Heart left ventricle (tissue), 16 donors: ENCODE measurements around the gene ROM1. TPM values are rescaled to one million over a fixed set of nuclear protein-coding genes. Genes with fewer than 3 reads are reported as not detected.

Source experiments
- ATAC-seq, 4 donors: fragments of 200-7000 bp; cut with Tn5 transposase; one replicate each; pipeline ENCODE4 v1.9.1; 2020 to 2022; ENCODE audit warnings: moderate library complexity in 4 of 4, mild to moderate bottlenecking in 3 of 4, moderate number of reproducible peaks in 1 of 4
- DNase-seq, 5 donors: peaks; one replicate each; pipeline ENCODE4 v3.0.0-alpha.2; 2020
- H3K27ac ChIP-seq, 12 donors: fragments of 200-600 bp; sonication (generic) in 4 of 12; one replicate each; pipeline versions ENCODE4 v1.5.0 to v1.8.0; 2016 to 2022; ENCODE audit warnings: mild to moderate bottlenecking in 2 of 12
- H3K27me3 ChIP-seq, 9 donors: fragments of 200-600 bp; sonication (generic) in 2 of 9; one replicate each; pipeline versions ENCODE4 v1.5.1 to v1.8.0; 2016 to 2022; ENCODE audit warnings: mild to moderate bottlenecking in 3 of 9
- H3K36me3 ChIP-seq, 9 donors: fragments of 200-600 bp; sonication (generic) in 2 of 9; one replicate each; pipeline versions ENCODE4 v1.5.0 to v1.8.0; 2018 to 2022; ENCODE audit warnings: mild to moderate bottlenecking in 2 of 9
- H3K4me1 ChIP-seq, 12 donors: fragments of 200-600 bp; sonication (generic) in 4 of 12; one replicate each; pipeline versions ENCODE4 v1.5.0 to v1.8.0; 2016 to 2022; ENCODE audit warnings: mild to moderate bottlenecking in 3 of 12
- H3K4me3 ChIP-seq, 12 donors: fragments of 200-600 bp; sonication (generic) in 4 of 12; one replicate each; pipeline versions ENCODE4 v1.5.0 to v1.8.0; 2017 to 2022; ENCODE audit warnings: mild to moderate bottlenecking in 9 of 12, moderate library complexity in 4 of 12
- H3K9me3 ChIP-seq, 12 donors: fragments of 200-600 bp; sonication (generic) in 4 of 12; one replicate each; pipeline versions ENCODE4 v1.5.0 to v1.8.0; 2016 to 2022; ENCODE audit warnings: mild to moderate bottlenecking in 1 of 12
- CTCF ChIP-seq, 12 donors: fragments of 200-600 bp; sonication (generic) in 4 of 12; IDR thresholded peaks; one replicate each; pipeline versions ENCODE4 v1.5.0 to v1.8.0; 2018 to 2022; ENCODE audit warnings: antibody characterized with exemption in 12 of 12, mild to moderate bottlenecking in 5 of 12
- POLR2A ChIP-seq, 2 donors: fragments of 450-650 bp; IDR thresholded peaks; one replicate each; pipeline ENCODE4 v1.6.1; 2017; ENCODE audit warnings: antibody characterized with exemption in 2 of 2, mild to moderate bottlenecking in 2 of 2, moderate library complexity in 2 of 2
- WGBS, 4 donors: extraction: QIAGEN DNeasy Blood & Tissue Kit in 2 of 4; methylation state at CpG; one replicate each; pipeline versions ENCODE4 v1.1.5 to v1.1.7; 2013 to 2018; 5-methylcytosine and 5-hydroxymethylcytosine counted together
- intact Hi-C, 10 donors: fragments of 100-400 bp; cut with DNase I; formaldehyde crosslinking; loops; one replicate each; pipeline versions ENCODE4 v1.11.1 to v1.14.2; 2022
- microRNA-seq, 4 donors: library from miRNA; unstranded; fragments of <30 nt; microRNA quantifications; one replicate each; pipeline versions ENCODE4 to v1.2.0, GENCODE V29; 2017 to 2020
- polyA plus RNA-seq, 2 donors: library from polyadenylated mRNA; stranded (reverse); fragments of 200-250 nt; gene quantifications; one replicate each; pipeline ENCODE4 v1.2.3, GENCODE V29; 2013
- total RNA-seq, 9 donors: library from RNA; depleted of rRNA in 2 of 9; stranded (reverse); fragments of >200 nt in 2 of 9; fragmentation: NEBNext Ultra II Directional in 3 of 9; extraction: Animal tissue kit (Norgen Biotek cat#: 25700) in 3 of 9; gene quantifications; one replicate each; pipeline versions ENCODE4 v1.1.0 to v1.2.4, GENCODE V29; 2016 to 2023
- donor health status: ischemic (EF 13 %, LVEDD 7.1; RV severe dilation, severe dysfunction).
- donor health status: healthy with polysubstance abuse.
- donor health status: DM: no; HTN: yes; CAD: no.
- donor health status: DM: no; HTN: no; CAD: no.
- donor health status: ischemic (EF 25% LVEDD 6.9; RV normal size, moderate dysfunction).
- donor health status: ischemic (EF 25% LVEDD 5.7; RV mildly dilated, moderate dysfunction).
- donor health status: healthy.
- donor health status: DM: yes; HTN: yes; CAD: no.
- donor health status: ischemic (EF 35%, LVEDD 5.7; RV mildly dilated, moderate dysfunction).
- donor health status: nonischemic (EF 11% LVEDD 7.7; RV severe dilation, severe dysfunction).
- donor health status: DM: yes; HTN: yes; CAD: no.
- donor health status: PGD.
- donor health status: ischemic (EF 29% LVEDD 5.4; RV normal size, mild dysfunction).
- donor health status: nonischemic (EF 23%, LVEDD 6.1; RV moderate dilation, normal function).

Gene ROM1
- total and polyA plus RNA-seq, 11 donors: 1.5 to 5.8 (median 2.4) TPM

DNA sequence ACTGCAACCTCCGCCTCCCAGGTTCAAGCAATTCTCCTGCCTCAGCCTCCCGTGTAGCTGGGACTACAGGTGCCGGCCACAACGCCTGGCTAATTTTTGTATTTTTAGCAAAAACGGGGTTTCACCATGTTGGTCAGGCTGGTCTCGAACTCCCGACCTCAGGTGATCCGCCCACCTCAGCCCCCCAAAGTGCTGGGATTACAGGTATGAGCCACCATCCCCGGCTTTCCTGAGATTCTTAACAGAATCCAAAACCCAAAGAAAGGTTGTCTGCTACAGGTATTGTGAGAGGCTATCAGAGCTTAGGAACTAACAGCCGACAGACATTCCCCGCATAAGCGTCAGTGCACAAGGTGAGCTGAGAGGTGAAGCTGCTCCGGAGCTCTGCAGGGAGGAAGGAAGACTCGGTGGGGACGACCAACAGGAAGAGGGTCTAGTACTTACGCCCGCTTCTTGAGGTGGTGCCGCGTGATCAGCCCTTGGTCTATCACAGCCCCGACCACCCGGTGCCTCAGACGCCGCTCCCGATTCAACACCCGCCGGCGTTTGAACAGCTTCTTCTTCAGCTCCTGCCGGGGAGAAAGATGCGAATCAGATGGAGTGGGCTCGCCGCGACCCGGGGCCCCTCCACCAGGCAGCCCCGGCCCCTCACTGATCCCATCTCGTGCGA lies 51.5 kb downstream of the ROM1 start:
- no peak for TF ChIP-seq CTCF (IDR thresholded peaks at IDR 0.05)
- TF ChIP-seq POLR2A (IDR thresholded peaks at IDR 0.05): no peak
- H3K27ac ChIP-seq: peak overlapping the region in 11 of 12 donors; percentile 84 to 98 (median 90)
- peak overlapping the region; percentile 53 to 92 (median 83) for H3K4me3 ChIP-seq
- H3K9me3 ChIP-seq: no peaks in the 10 kb centered on the region
- H3K4me1 ChIP-seq: peaks cover 5 to 41% (median 29%) of the 10 kb centered on the region in 12 donors
- DNase-seq (peak in 1 of 5 donors; percentile 5), ATAC-seq (peak; percentile 18 to 46 (median 40))
- H3K27me3 ChIP-seq: no peaks in the 10 kb centered on the region
- H3K36me3 ChIP-seq: peaks cover 0 to 41% (median 27%) of the 10 kb centered on the region in 9 donors
- intact Hi-C loops: loop anchor here in 1 of 10 donors (2.0 to 5.0 kb wide), 2 partner anchors 18 to 43 kb away; partner anchors contain the start of genes BSCL2, GANAB and GNG3
- WGBS, 4 donors: 4 to 6% (median 5%) methylated on average over 27 to 36 of the region's 36 CpGs

Small RNA genes lying within 50 kb of the gene (microRNA-seq; reads per million reads assigned to microRNA genes)
- gene MIR6747: 0 to 1.7 (median 0.87) reads per million in 4 donors

Other genes with a start within 250 kb of the ROM1 start
- gene SCGB1A1, start 194.2 kb upstream of the ROM1 start, total RNA-seq: not detected
- not detected for gene SCGB1A1, start 194.2 kb upstream of the ROM1 start, polyA plus RNA-seq
- 100 to 1,000 TPM; 251 to 861 (median 409) TPM for gene AHNAK, start 66.5 kb upstream of the ROM1 start, total RNA-seq
- gene AHNAK, start 66.5 kb upstream of the ROM1 start, polyA plus RNA-seq: 100 to 1,000 TPM in 1 of 2 donors, 10 to 100 TPM in 1; 84.4 to 251 TPM
- 1,000 to 10,000 TPM in 3 of 9 donors, 100 to 1,000 TPM in 6; 799 to 1,135 (median 929) TPM for gene EEF1G, start 39.4 kb upstream of the ROM1 start, total RNA-seq
- 1,000 to 10,000 TPM in 1 of 2 donors, 100 to 1,000 TPM in 1; 549 to 1,190 TPM for gene EEF1G, start 39.4 kb upstream of the ROM1 start, polyA plus RNA-seq
- gene TUT1, start 21.7 kb upstream of the ROM1 start, total RNA-seq: 10 to 100 TPM in 7 of 9 donors, 1 to 10 TPM in 2; 6.3 to 16.3 (median 11.3) TPM
- 10 to 100 TPM in 1 of 2 donors, 1 to 10 TPM in 1; 8.5 to 12.2 TPM for gene TUT1, start 21.7 kb upstream of the ROM1 start, polyA plus RNA-seq
- 10 to 100 TPM; 24.1 to 55.3 (median 33.7) TPM for gene MTA2, start 11.4 kb upstream of the ROM1 start, total RNA-seq
- 10 to 100 TPM; 18.4 to 40.3 TPM for gene MTA2, start 11.4 kb upstream of the ROM1 start, polyA plus RNA-seq
- gene EML3, start 482 bp upstream of the ROM1 start, total RNA-seq: 10 to 100 TPM in 8 of 9 donors, 1 to 10 TPM in 1; 8.8 to 40.9 (median 16.2) TPM
- gene EML3, start 482 bp upstream of the ROM1 start, polyA plus RNA-seq: 10 to 100 TPM; 14.7 to 15.3 TPM
- gene B3GAT3, start 8.7 kb downstream of the ROM1 start, total RNA-seq: 10 to 100 TPM in 7 of 9 donors, 1 to 10 TPM in 2; 9.2 to 20.5 (median 12.3) TPM
- 10 to 100 TPM; 19.1 to 38.1 TPM for gene B3GAT3, start 8.7 kb downstream of the ROM1 start, polyA plus RNA-seq
- gene GANAB, start 33.4 kb downstream of the ROM1 start, total RNA-seq: 100 to 1,000 TPM in 4 of 9 donors, 10 to 100 TPM in 5; 64.4 to 182 (median 99.1) TPM
- gene GANAB, start 33.4 kb downstream of the ROM1 start, polyA plus RNA-seq: 100 to 1,000 TPM in 1 of 2 donors, 10 to 100 TPM in 1; 49.3 to 113 TPM
- 10 to 100 TPM in 7 of 9 donors, 1 to 10 TPM in 2; 9.1 to 23.2 (median 11.5) TPM for gene INTS5, start 40.0 kb downstream of the ROM1 start, total RNA-seq
- gene INTS5, start 40.0 kb downstream of the ROM1 start, polyA plus RNA-seq: 10 to 100 TPM in 1 of 2 donors, 1 to 10 TPM in 1; 3.3 to 15.5 TPM
- gene C11orf98, start 52.0 kb downstream of the ROM1 start, total RNA-seq: 10 to 100 TPM; 24.0 to 56.2 (median 28.5) TPM
- gene C11orf98, start 52.0 kb downstream of the ROM1 start, polyA plus RNA-seq: 100 to 1,000 TPM in 1 of 2 donors, 10 to 100 TPM in 1; 75.1 to 191 TPM
- 1 to 10 TPM in 7 of 9 donors, under 1 TPM in 2; 0.38 to 8.7 (median 4.2) TPM for gene CSKMT, start 52.1 kb downstream of the ROM1 start, total RNA-seq
- 1 to 10 TPM; 4.4 to 6.6 TPM for gene CSKMT, start 52.1 kb downstream of the ROM1 start, polyA plus RNA-seq
- gene UQCC3, start 58.4 kb downstream of the ROM1 start, total RNA-seq: 1 to 10 TPM; 5.3 to 8.8 (median 5.9) TPM
- gene UQCC3, start 58.4 kb downstream of the ROM1 start, polyA plus RNA-seq: 10 to 100 TPM; 11.5 to 15.8 TPM
- 1 to 10 TPM; 1.8 to 6.3 (median 2.9) TPM for gene LBHD1, start 59.0 kb downstream of the ROM1 start, total RNA-seq
- 1 to 10 TPM; 1.4 to 1.8 TPM for gene LBHD1, start 59.0 kb downstream of the ROM1 start, polyA plus RNA-seq
- 100 to 1,000 TPM in 1 of 9 donors, 10 to 100 TPM in 8; 69.2 to 116 (median 83.1) TPM for gene UBXN1, start 65.8 kb downstream of the ROM1 start, total RNA-seq
- gene UBXN1, start 65.8 kb downstream of the ROM1 start, polyA plus RNA-seq: 100 to 1,000 TPM in 1 of 2 donors, 10 to 100 TPM in 1; 88.7 to 188 TPM
- gene LRRN4CL, start 76.3 kb downstream of the ROM1 start, total RNA-seq: 1 to 10 TPM in 8 of 9 donors, under 1 TPM in 1; 0.63 to 8.6 (median 2.7) TPM
- 1 to 10 TPM; 1.3 to 1.9 TPM for gene LRRN4CL, start 76.3 kb downstream of the ROM1 start, polyA plus RNA-seq
- 10 to 100 TPM; 13.3 to 30.1 (median 20.0) TPM for gene BSCL2, start 94.2 kb downstream of the ROM1 start, total RNA-seq
- gene BSCL2, start 94.2 kb downstream of the ROM1 start, polyA plus RNA-seq: 10 to 100 TPM; 23.1 to 39.4 TPM
- gene GNG3, start 94.4 kb downstream of the ROM1 start, total RNA-seq: under 1 TPM in 4 of 9 donors, not detected in 5; 0.27 to 0.55 (median 0.32) TPM
- gene GNG3, start 94.4 kb downstream of the ROM1 start, polyA plus RNA-seq: under 1 TPM in 1 of 2 donors, not detected in 1; 0.14 TPM
- gene HNRNPUL2, start 114.2 kb downstream of the ROM1 start, total RNA-seq: 10 to 100 TPM in 8 of 9 donors, 1 to 10 TPM in 1; 9.6 to 39.5 (median 32.6) TPM
- gene HNRNPUL2, start 114.2 kb downstream of the ROM1 start, polyA plus RNA-seq: 10 to 100 TPM; 32.7 to 35.2 TPM
- 10 to 100 TPM in 7 of 9 donors, 1 to 10 TPM in 2; 7.4 to 23.5 (median 12.1) TPM for gene TTC9C, start 115.2 kb downstream of the ROM1 start, total RNA-seq
- 10 to 100 TPM; 13.9 to 20.0 TPM for gene TTC9C, start 115.2 kb downstream of the ROM1 start, polyA plus RNA-seq
- gene ZBTB3, start 140.9 kb downstream of the ROM1 start, total RNA-seq: 10 to 100 TPM in 4 of 9 donors, 1 to 10 TPM in 5; 6.9 to 16.6 (median 9.9) TPM
- 1 to 10 TPM; 3.5 to 3.7 TPM for gene ZBTB3, start 140.9 kb downstream of the ROM1 start, polyA plus RNA-seq
- 10 to 100 TPM; 32.6 to 61.2 (median 43.8) TPM for gene POLR2G, start 148.3 kb downstream of the ROM1 start, total RNA-seq
- gene POLR2G, start 148.3 kb downstream of the ROM1 start, polyA plus RNA-seq: 100 to 1,000 TPM in 1 of 2 donors, 10 to 100 TPM in 1; 43.6 to 106 TPM
- 10 to 100 TPM in 3 of 9 donors, 1 to 10 TPM in 6; 7.1 to 19.5 (median 9.3) TPM for gene TAF6L, start 158.1 kb downstream of the ROM1 start, total RNA-seq
- gene TAF6L, start 158.1 kb downstream of the ROM1 start, polyA plus RNA-seq: 10 to 100 TPM; 12.7 to 12.9 TPM
- 10 to 100 TPM; 14.7 to 46.0 (median 19.4) TPM for gene TMEM179B, start 174.1 kb downstream of the ROM1 start, total RNA-seq
- 10 to 100 TPM; 23.8 to 47.3 TPM for gene TMEM179B, start 174.1 kb downstream of the ROM1 start, polyA plus RNA-seq
- 10 to 100 TPM; 19.0 to 52.3 (median 25.9) TPM for gene TMEM223, start 178.7 kb downstream of the ROM1 start, total RNA-seq
- gene TMEM223, start 178.7 kb downstream of the ROM1 start, polyA plus RNA-seq: 10 to 100 TPM; 26.3 to 55.6 TPM
- 10 to 100 TPM; 28.5 to 51.7 (median 34.1) TPM for gene NXF1, start 192.2 kb downstream of the ROM1 start, total RNA-seq
- gene NXF1, start 192.2 kb downstream of the ROM1 start, polyA plus RNA-seq: 10 to 100 TPM; 40.7 to 63.4 TPM
- 10 to 100 TPM; 16.2 to 26.8 (median 18.9) TPM for gene STX5, start 218.8 kb downstream of the ROM1 start, total RNA-seq
- gene STX5, start 218.8 kb downstream of the ROM1 start, polyA plus RNA-seq: 10 to 100 TPM in 1 of 2 donors, 1 to 10 TPM in 1; 8.6 to 36.1 TPM
- not detected for gene TEX54, start 219.6 kb downstream of the ROM1 start, total RNA-seq
- gene TEX54, start 219.6 kb downstream of the ROM1 start, polyA plus RNA-seq: not detected
- gene WDR74, start 226.3 kb downstream of the ROM1 start, total RNA-seq: 10 to 100 TPM; 19.2 to 36.6 (median 24.8) TPM
- gene WDR74, start 226.3 kb downstream of the ROM1 start, polyA plus RNA-seq: 10 to 100 TPM; 28.7 to 70.6 TPM